Stomach smooth muscle (tissue), 2 donors: Measurements from ENCODE around the gene EGLN1.
"Not testable (repeated sequence)": the region's sequence is repeated elsewhere in the genome, so short reads cannot be mapped to it uniquely, and the experiment has no call there.

ENCODE experiments used
- H3K27ac ChIP-seq: one replicate; pipeline ENCODE4 v1.7.0; 2013; ENCODE audit warnings: mild to moderate bottlenecking, low read length, inconsistent platforms
- H3K27me3 ChIP-seq, 2 donors: one replicate each; pipeline ENCODE4 v1.7.0; 2013; ENCODE audit warnings: low read length in 2 of 2; ENCODE audit not compliant: insufficient read depth in 2 of 2, control insufficient read depth in 1 of 2
- H3K36me3 ChIP-seq, 2 donors: one replicate each; pipeline ENCODE4 v1.7.0; 2013; ENCODE audit warnings: low read length in 2 of 2; ENCODE audit not compliant: control insufficient read depth in 2 of 2, insufficient read depth in 2 of 2
- H3K4me1 ChIP-seq: one replicate; pipeline ENCODE4 v1.7.0; 2013; ENCODE audit warnings: low read length; ENCODE audit not compliant: control insufficient read depth, insufficient read depth
- H3K4me3 ChIP-seq, 2 donors: one replicate each; pipeline ENCODE4 v1.7.0; 2013; ENCODE audit warnings: low read length in 2 of 2
- H3K9ac ChIP-seq, 2 donors: one replicate each; pipeline ENCODE4 v1.7.0; 2013; ENCODE audit warnings: low read length in 2 of 2, mild to moderate bottlenecking in 1 of 2
- H3K9me3 ChIP-seq, 2 donors: one replicate each; pipeline ENCODE4 v1.7.0; 2013; ENCODE audit warnings: low read length in 2 of 2; ENCODE audit not compliant: control insufficient read depth in 2 of 2
- donor health status: healthy.
- donor health status: Pancreatic carcinoma.

The EGLN1 gene

GRCh38 chr1:231359113-231359512 lies 63.0 kb downstream of the EGLN1 start:
- Histone ChIP-seq H3K9ac (no peak overlapping the region), H3K4me1 (peaks cover 3% of the 10 kb centered on the region), H3K4me3 (no peak overlapping the region), H3K27ac (no peak overlapping the region), H3K36me3 (no peaks in the 10 kb centered on the region), H3K9me3 (no peaks in the 10 kb centered on the region), H3K27me3 (no peaks in the 10 kb centered on the region)

GRCh38 chr1:231357831-231358354 lies 64.2 kb downstream of the EGLN1 start:
- Histone ChIP-seq H3K27ac (no peak overlapping the region), H3K9me3 (no peaks in the 10 kb centered on the region), H3K9ac (no peak overlapping the region), H3K4me1 (peaks cover 3% of the 10 kb centered on the region), H3K27me3 (no peaks in the 10 kb centered on the region), H3K4me3 (peak overlapping the region in 1 of 2 donors; percentile 0), H3K36me3 (peaks cover 2 to 3% of the 10 kb centered on the region in 2 donors)

- H3K4me3 ChIP-seq: no peak overlapping the region
- no peak overlapping the region for H3K9ac ChIP-seq
These were observed 64.8 kb downstream of the EGLN1 start for GRCh38 chr1:231357187-231357772.

GRCh38 chr1:231355171-231355570 lies 66.9 kb downstream of the EGLN1 start:
- no peak overlapping the region for H3K27ac ChIP-seq
- H3K9me3 ChIP-seq: no peaks in the 10 kb centered on the region
- peaks cover 6 to 17% of the 10 kb centered on the region in 2 donors for H3K36me3 ChIP-seq

More at GRCh38 chr1:231357187-231357772, 64.8 kb downstream of the EGLN1 start:
- no peaks in the 10 kb centered on the region for H3K27me3 ChIP-seq
- no peak overlapping the region for H3K27ac ChIP-seq
- no peaks in the 10 kb centered on the region for H3K9me3 ChIP-seq
- H3K36me3 ChIP-seq: peaks cover 4 to 8% of the 10 kb centered on the region in 2 donors
- peaks cover 3% of the 10 kb centered on the region for H3K4me1 ChIP-seq

GRCh38 chr1:231354330-231355020 lies 67.6 kb downstream of the EGLN1 start:
- Histone ChIP-seq H3K9ac (no peak overlapping the region), H3K4me3 (no peak overlapping the region), H3K9me3 (no peaks in the 10 kb centered on the region), H3K27ac (no peak overlapping the region), H3K27me3 (no peaks in the 10 kb centered on the region), H3K36me3 (peaks cover 6 to 21% of the 10 kb centered on the region in 2 donors), H3K4me1 (peaks cover 3% of the 10 kb centered on the region)

More at GRCh38 chr1:231355171-231355570, 66.9 kb downstream of the EGLN1 start:
- Histone ChIP-seq H3K27me3 (no peaks in the 10 kb centered on the region), H3K4me3 (no peak overlapping the region), H3K4me1 (peaks cover 3% of the 10 kb centered on the region), H3K9ac (no peak overlapping the region)

GRCh38 chr1:231353086-231353485 lies 69.0 kb downstream of the EGLN1 start:
- H3K36me3 ChIP-seq: peaks cover 9 to 25% of the 10 kb centered on the region in 2 donors
- no peak overlapping the region for H3K27ac ChIP-seq
- H3K27me3 ChIP-seq: no peaks in the 10 kb centered on the region
- no peak overlapping the region for H3K4me3 ChIP-seq
- H3K9me3 ChIP-seq: no peaks in the 10 kb centered on the region
- peaks cover 2% of the 10 kb centered on the region for H3K4me1 ChIP-seq
- no peak overlapping the region for H3K9ac ChIP-seq

- Histone ChIP-seq H3K9me3 (no peaks in the 10 kb centered on the region), H3K36me3 (peaks cover 12 to 30% of the 10 kb centered on the region in 2 donors), H3K4me1 (no peaks in the 10 kb centered on the region)
These were observed 70.3 kb downstream of the EGLN1 start for GRCh38 chr1:231351816-231352215.

GRCh38 chr1:231348856-231349255 lies 73.2 kb downstream of the EGLN1 start:
- not testable (repeated sequence) for H3K27me3 ChIP-seq, H3K4me1 ChIP-seq, H3K4me3 ChIP-seq, H3K9ac ChIP-seq, H3K9me3 ChIP-seq, H3K27ac ChIP-seq
- H3K36me3 ChIP-seq: peaks cover 12 to 30% of the 10 kb centered on the region in 2 donors

More at GRCh38 chr1:231351816-231352215, 70.3 kb downstream of the EGLN1 start:
- H3K27ac ChIP-seq: no peak overlapping the region
- no peaks in the 10 kb centered on the region for H3K27me3 ChIP-seq
- H3K4me3 ChIP-seq: no peak overlapping the region
- H3K9ac ChIP-seq: no peak overlapping the region

- Histone ChIP-seq H3K9ac (no peak overlapping the region), H3K27me3 (no peaks in the 10 kb centered on the region), H3K4me3 (no peak overlapping the region), H3K27ac (no peak overlapping the region), H3K36me3 (peaks cover 13 to 33% of the 10 kb centered on the region in 2 donors), H3K9me3 (no peaks in the 10 kb centered on the region), H3K4me1 (no peaks in the 10 kb centered on the region)
These were observed 73.6 kb downstream of the EGLN1 start for GRCh38 chr1:231348442-231348841.

- H3K27ac ChIP-seq: no peak overlapping the region
- no peaks in the 10 kb centered on the region for H3K27me3 ChIP-seq
- no peak overlapping the region for H3K4me3 ChIP-seq
- H3K9ac ChIP-seq: no peak overlapping the region
- H3K36me3 ChIP-seq: peaks cover 13 to 33% of the 10 kb centered on the region in 2 donors
- no peaks in the 10 kb centered on the region for H3K9me3 ChIP-seq
- no peaks in the 10 kb centered on the region for H3K4me1 ChIP-seq
These were observed 74.1 kb downstream of the EGLN1 start for GRCh38 chr1:231347961-231348360.
